HUDEP-2 (cell line): ENCODE data around the gene THBS3.
"Not testable (repeated sequence)": the region's sequence is repeated elsewhere in the genome, so short reads cannot be mapped to it uniquely, and the experiment has no call there.

ENCODE experiments used
- DNase-seq, 76 experiments: peaks; one replicate each; lab custom pipeline; 2025; ENCODE audit not compliant: unreplicated experiment in 76 of 76; lab: John Stamatoyannopoulos, UW

THBS3 gene

DNA sequence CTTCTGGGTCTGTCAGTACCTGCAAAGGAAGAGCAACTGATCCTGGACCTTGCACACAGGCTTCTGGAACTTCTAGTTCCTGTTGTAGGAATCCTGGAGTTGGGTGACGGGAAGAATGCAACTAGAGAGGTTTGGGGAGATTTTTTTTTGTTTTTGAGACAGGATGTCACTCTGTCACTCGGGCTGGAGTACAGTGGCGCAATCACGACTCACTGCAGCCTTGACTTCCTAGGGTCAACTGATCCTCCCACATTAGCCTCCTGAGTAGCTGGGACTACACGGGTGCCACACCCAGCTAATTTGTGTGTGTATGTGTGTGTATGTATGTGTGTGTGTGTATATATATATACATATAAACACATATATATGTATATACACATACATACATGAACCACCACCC is 28.8 kb upstream of the THBS3 start:
- no peak for DNase-seq

DNA sequence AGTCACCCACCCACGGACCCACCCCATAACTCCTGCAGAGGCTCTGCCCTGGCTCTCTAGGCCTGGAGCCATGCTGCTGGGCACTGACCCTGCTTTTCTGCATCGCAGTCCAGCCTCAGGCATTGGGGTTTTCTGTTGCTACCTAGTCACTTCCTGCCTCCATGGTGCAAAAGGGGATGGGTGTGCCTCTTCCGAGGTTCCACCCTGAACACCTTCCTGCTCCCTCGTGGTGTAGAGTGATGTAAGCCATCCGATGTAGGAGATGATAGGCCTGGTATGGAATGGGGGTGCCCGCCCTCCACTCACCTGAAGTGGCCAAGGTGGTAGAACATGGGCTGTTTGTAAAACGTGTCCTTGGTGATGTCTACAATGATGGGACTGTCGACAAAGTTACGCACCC is 27.7 kb upstream of the THBS3 start:
- DNase-seq = not testable (repeated sequence)

DNA sequence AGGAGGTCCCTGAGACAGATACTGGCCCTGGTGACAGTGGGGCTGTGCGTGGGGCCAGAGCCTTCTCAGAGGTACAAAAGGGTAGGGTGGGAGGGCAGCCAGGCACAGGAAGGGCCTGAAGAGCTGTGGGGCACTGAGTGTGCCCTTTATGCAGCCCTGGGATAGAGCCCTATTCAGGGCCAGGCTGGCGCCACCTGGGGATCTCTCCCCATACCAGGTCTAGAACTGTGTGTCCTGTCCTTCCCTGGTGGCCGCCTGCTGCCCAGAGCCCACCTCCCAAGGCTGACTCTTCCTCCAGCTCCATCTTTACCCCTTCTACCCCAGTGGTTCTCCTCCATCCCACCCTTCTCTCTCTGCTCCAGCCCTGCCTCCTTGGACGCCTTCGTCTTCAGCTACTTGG is 25.8 kb upstream of the THBS3 start:
- not testable (repeated sequence) for DNase-seq

DNA sequence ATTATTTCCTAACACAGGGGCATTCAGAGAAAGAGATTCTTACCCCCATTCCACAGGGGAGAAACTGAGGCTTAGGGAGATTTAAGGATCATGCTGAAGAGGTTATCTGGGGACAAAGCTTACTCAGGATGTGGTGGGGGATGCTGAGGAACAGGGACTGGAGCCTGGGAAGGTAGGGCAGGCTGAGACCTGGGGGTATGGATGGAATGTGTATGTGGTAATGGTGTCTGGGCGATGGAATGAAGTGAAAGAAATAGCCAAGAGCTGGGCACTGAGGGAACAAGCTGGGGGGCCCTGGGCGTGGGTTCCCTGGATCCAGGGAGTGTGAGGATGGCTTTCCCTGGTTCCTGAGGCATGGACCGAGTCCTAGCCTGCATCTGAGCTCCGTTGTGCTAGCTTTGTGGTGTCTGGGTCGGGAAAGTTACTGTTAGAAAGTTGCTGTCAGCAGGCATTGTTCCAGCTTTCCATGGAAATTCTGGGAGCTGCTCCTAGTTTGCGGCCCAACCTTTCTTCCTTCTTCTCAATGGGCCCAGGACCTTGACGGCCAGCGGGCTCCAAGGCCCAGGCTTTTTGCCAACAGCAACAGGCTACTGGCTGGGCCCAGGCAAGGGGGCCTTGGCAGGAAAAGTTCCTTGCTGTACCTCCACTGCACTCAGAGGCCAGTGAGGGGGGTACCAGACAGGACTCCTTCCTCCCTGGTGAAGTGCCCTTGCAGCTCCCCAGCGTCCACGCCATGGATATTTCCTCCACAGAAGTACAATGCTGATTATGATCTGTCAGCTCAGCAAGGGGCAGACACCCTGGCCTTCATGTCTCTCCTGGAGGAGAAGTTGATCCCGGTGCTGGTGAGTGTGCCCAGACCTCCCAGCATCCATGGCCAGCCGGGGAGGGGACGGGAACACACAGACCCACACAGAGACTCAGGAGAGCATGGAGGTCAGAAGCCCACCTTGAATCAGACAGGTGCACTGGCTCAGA is 24.6 kb upstream of the THBS3 start:
- DNase-seq = not testable (repeated sequence)

DNA sequence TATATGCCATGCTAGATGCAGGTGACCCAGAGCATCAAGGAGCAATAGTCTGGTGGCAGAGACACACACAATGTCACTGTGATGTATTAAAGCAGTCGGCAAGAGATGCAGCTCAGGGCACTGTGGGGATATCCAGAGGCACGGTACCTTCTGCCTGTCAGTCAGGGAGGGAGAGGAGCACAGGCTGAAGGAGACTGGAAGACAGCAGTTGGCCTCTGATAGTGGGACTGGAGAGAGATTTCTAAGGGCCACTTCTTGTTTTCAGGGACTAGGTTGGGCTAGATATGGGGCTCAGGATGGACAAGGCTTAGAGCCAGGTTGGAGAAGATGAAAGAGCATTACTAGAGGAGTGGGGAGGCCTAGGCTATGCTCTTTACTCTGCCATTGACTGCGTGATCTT is 23.6 kb upstream of the THBS3 start:
- not testable (repeated sequence) for DNase-seq

DNA sequence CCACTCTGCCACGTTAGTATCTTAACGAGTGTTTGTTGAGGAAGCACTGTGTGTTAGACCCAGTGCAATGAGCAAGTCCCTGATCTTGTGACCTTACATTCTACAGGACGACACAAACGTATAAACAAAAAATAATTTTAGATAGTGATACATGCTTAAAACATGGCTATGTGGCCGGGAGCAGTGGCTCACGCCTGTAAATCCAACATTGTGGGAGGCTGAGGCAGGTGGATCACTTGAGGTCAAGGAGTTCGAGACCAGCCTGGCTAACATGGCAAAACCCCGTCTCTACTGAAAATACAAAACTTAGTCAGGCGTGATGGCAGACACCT is 20.4 kb upstream of the THBS3 start:
- no peak for DNase-seq

DNA sequence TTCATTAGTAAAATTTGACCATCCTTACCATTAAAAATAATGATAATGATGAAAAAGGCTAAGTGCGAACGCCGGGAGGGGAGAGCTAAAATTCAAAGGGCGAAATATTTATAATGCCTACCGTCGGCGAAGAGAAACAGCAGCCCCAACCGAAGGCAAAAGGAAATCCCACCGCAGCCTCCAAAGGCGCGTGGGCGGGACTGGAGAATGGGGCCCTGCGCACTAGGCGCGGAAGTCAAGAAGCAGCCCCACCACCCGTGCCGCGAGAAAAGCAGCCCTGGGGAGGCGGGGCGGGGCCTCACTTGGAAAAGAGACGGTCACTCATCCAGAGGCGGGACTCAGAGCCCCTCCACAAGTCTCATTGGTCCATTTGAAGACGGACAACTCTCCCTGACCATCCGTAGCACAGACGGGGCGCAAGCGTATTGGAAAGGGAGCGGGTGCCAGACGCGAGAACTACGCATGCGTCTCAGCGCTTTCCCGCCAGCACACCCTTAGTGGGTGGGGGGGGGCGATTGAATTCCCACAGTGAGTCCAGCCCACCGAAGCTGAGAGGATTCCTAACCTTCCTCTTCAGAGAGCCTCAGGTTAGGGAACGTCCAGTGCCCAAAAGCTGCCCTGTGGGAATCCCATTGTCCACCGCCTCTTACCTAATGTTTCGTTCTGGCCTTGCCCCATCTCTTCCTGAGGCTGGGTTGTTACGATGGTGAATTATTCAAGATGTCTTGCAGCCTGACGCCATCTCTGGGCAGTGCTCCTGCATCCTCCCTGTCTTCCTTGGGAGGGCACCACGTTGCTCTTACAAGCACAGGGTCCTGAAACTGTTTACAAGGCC is 19.8 kb upstream of the THBS3 start:
- DNase-seq = peak in 75 of 76 experiments; percentile 75 to 99 (median 97)

DNA sequence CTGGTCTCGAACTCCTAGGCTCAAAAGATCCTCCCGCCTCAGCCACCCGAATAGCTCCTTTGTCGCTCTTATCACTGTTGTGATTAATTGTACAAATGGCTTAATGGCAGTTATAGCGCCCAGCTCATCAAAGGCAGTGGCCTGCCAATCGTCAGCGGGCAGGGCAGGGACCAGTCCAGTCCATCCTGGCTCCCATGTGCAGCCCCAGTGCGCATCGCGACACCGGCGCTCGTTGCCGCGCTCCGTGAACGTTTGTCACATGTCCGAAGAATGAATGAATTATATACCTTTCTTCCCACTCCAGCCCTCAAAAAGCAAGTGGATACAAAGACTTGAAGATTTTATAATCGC is 19.2 kb upstream of the THBS3 start:
- peak in 53 of 76 experiments; percentile 14 to 79 (median 51) for DNase-seq

DNA sequence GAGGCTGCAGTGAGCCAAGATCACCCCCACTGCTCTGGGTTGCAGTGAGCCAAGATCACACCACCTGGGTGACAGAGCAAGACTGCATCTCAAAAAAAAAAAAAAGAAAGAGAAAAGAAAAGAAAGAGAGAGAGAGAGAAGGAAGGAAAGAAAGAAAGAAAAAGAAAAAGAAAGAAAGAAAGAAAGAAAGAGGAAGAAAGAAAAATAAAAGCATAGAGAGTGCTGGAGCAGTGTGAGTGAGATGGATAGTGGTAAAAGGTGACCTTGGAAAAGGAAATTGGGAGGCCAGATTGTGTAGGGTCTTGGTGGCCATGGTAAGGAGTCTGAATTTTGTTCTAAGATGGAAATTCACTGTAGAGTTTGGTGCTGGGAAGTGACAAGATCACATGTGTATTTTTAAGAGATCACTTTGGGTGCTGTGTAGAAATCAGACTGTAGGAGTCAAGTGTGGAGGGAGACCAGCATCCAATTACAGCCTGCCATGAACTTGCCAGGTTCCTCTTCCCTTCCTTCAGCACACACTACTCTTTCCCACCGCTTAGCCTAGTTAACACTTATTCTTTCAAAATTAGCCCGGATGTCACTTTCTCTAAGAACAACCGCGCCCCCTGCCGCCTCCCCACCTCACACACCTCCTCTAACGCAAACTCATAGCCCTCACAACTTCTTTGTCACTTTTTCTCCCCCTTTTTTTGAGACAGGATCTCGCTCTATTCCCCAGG is 18.7 kb upstream of the THBS3 start:
- DNase-seq = peak in 64 of 76 experiments; percentile 19 to 79 (median 55)

DNA sequence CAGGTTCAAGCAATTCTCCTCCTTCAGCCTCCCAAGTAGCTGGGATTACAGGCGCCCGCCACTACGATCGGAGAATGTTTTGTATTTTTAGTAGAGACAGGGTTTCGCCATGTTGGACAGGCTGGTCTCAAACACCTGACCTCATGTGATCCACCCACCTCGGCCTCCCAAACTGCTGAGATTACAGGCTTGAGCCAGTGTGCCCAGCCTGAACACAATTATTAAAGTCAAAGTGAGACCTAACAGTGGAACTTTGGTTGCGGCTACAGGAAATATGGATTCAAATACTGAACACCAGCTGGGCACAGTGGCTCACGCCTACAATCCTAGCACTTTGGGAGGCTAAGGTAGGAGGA is 17.7 kb upstream of the THBS3 start:
- not testable (repeated sequence) for DNase-seq

DNA sequence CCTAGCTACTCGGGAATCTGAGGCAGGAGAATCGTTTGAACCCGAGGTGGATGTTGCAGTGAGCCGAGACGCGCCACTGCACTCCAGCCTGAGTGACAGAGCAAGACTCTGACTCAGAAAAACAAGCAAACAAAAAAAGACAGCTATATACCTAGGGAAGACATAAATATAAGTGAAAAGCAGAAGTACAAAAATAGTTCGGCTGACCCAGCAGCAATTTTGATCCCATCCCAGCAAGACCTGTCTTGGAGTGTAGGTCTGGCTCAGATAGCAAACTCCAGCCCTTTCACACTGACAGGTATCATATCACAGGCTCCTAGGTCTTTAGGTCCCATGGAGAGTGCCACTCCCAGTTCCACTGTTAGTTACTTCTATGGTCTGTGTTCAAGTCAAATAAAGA is 15.3 kb upstream of the THBS3 start:
- DNase-seq = no peak

DNA sequence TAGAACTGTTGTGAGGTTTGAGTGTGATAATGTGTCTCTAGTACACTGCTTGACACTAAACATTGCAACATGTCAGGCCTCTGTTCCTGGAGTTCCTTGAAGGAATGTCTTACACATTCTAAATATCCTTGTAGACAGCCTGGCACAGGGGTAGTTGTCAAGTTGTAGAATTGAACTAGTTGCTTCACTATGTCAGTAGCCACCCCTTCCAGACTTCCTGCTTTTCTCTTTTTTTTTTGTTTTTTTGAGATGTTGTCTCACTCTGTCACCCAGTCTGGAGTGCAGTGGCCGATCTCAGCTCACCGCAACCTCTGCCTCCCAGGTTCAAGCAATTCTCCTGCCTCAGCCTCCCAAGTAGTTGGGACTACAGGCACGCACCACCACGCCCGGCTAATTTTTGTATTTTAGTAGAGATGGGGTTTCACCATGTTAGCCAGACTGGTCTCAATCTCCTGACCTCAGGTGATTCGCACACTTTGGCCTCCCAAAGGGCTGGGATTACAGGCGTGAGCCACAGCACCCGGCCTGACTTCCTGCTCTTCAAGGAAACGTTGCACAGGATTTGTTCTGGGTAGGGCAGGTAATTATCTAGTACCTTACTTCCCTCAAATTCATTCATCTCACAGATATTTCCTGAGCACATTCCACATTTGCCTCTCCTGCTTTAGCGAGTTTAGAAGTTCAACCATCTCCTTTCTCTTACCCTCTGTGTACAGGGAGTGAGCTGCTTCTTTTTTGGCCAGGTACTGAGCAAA is 12.7 kb upstream of the THBS3 start:
- DNase-seq = not testable (repeated sequence)

DNA sequence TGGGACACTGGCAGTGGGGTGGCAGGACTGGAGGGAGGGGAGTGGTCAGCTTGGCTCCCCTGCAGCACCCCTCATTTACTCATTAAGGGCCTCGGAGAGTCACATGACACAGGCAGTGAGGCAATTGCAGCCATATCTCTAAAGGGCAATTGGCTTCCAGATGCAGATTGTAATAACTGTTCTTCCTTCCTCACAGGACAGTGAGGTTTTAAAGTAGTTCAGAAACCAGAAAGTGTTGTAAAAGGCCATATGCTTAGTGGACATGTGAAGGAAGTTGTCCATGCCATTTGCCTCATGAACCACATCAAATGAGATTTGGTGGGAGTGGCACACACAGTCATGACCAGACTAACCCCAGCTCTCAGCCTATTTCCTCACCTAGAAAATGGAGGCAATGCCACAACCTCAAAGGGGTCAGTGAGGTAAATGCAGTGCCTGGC is 11.9 kb upstream of the THBS3 start:
- DNase-seq = peak in 2 of 76 experiments; percentile 13 to 21

DNA sequence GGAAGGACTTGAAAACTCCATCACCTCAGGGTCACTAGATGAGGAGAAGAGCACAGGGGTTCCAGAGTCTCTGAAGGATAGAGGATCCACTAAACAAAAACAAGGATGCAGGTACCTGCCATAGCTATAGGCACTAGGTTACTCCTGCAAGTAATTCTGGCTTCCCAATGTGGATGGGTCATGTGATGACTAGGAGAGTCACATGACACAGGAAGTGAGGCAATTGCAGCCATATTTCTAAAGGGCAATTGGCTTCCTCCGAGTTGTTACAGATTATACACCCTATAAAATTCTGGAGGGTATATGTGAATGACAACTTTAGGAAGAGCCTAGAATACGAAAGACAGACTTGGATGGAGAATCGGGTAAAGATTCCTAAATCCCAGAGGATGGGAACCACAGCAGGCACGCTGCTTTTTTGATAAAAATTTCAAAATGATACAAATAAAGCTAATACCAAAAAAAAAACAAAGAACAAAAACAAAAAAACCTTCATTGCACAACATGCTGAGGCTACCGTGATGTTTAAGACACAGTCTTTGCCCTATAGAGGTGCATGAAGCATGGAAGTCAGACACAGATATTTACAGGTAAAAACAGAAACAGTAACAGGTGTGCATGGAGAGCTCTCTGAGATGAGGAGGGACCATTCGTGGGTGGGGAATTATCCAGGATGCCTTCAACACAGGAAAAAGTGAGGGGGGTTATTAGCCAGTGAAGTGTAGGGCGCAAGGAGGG is 11.3 kb upstream of the THBS3 start:
- peak in 25 of 76 experiments; percentile 4 to 51 (median 23) for DNase-seq

DNA sequence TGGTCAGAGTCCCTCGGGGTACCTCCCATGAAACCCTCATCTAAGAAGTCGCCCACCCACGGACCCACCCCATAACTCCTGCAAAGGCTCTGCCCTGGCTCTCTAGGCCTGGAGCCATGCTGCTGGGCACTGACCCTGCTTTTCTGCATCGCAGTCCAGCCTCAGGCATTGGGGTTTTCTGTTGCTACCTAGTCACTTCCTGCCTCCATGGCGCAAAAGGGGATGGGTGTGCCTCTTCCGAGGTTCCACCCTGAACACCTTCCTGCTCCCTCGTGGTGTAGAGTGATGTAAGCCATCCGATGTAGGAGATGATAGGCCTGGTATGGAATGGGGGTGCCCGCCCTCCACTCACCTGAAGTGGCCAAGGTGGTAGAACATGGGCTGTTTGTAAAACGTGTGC is 7.0 kb upstream of the THBS3 start:
- DNase-seq = not testable (repeated sequence)

DNA sequence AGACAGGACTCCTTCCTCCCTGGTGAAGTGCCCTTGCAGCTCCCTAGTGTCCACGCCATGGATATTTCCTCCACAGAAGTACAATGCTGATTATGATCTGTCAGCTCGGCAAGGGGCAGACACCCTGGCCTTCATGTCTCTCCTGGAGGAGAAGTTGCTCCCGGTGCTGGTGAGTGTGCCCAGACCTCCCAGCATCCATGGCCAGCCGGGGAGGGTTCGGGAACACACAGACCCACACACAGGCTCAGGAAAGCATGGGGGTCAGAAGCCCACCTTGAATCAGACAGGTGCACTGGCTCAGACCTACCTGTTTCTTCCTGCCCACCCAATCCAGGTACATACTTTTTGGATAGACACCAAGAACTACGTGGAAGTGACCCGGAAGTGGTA is 4.3 kb upstream of the THBS3 start:
- DNase-seq = not testable (repeated sequence)

DNA sequence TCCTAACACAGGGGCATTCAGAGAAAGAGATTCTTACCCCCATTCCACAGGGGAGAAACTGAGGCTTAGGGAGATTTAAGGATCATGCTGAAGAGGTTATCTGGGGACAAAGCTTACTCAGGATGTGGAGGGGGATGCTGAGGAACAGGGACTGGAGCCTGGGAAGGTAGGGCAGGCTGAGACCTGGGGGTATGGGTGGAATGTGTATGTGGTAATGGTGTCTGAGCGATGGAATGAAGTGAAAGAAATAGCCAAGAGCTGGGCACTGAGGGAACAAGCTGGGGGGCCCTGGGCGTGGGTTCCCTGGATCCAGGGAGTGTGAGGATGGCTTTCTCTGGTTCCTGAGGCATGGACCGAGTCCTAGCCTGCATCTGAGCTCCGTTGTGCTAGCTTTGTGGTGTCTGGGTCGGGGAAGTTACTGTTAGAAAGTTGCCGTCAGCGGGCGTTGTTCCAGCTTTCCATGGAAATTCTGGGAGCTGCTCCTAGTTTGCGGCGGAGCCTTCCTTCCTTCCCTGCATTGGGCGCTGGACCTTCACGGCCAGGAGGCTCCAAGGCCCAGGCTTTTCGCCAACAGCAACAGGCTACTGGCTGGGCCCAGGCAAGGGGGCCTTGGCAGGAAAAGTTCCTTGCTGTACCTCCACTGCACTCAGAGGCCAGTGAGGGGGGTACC is 3.8 kb upstream of the THBS3 start:
- DNase-seq = not testable (repeated sequence)

DNA sequence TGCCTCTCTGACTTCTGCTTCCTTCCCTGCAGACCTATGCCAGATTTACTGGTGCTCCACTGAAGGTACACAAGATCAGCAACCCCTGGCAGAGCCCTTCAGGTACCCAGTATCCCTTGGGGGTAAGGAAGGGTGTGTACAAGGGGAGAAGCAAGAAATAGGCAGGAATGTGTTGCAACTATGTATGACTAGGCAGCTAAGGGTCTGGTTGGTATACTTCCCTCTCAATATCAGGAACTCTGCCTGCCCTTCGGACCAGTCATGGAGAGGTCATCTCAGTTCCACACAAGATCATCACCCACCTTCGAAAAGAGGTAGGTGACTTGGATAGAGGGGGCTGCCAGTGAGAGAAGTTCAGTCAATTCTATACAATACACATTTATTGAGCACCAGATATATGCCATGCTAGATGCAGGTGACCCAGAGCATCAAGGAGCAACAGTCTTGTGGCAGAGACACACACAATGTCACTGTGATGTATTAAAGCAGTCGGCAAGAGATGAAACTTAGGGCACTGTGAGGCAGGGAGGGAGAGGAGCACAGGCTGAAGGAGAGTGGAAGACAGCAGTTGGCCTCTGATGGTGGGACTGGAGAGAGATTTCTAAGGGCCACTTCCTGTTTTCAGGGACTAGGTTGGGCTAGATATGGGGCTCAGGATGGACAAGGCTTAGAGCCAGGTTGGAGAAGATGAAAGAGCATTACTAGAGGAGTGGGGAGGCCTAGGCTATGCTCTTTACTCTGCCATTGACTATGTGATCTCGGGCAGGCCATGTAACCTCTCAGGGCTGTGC is 2.8 kb upstream of the THBS3 start:
- no peak for DNase-seq
